Subcutaneous preadipocyte (primary cell): ENCODE data around the gene MDH1B. TPM values are rescaled to one million over a fixed set of nuclear protein-coding genes. Genes with fewer than 3 reads are reported as not detected.

Experiments used
- small RNA-seq: library from RNA; depleted of rRNA; stranded (forward); fragments of <200 nt; gene quantifications from one replicate; pipeline ENCODE3, GENCODE V24; 2012
- total RNA-seq: library from RNA; depleted of rRNA; stranded (reverse); fragments of >200 nt; gene quantifications from 2 replicates; pipeline ENCODE4 v1.2.3, GENCODE V29; 2012

MDH1B gene
- total RNA-seq: 0.37 and 0.78 TPM in 2 replicates

GRCh38 chr2:206765242-206766056 lies at the start of gene MDH1B, which contains the start of gene FASTKD2:
TSS of gene MDH1B (minus strand) at chr2:206765328. CDS start at chr2:206765271, 57 bp downstream.
TSS of gene FASTKD2 (plus strand) at chr2:206765606. CDS start at chr2:206766694, 1,088 bp downstream.

GRCh38 chr2:206718296-206718695 lies 46.8 kb downstream of the MDH1B start, which contains the start of gene DYTN:
TSS of gene DYTN (minus strand) at chr2:206718396. CDS start at chr2:206718279, 117 bp downstream.

Small RNA genes within 50 kb of the gene (small RNA-seq; reads per million reads assigned to genes)
- not detected for gene MIR3130-2
- gene RF00019: not detected

Other genes with a start within 250 kb of the MDH1B start
- gene FAM237A, start 122.8 kb downstream of the MDH1B start, total RNA-seq: not detected in 2 replicates
- gene DYTN, start 46.9 kb downstream of the MDH1B start, total RNA-seq: not detected in 2 replicates
- 42.6 and 51.2 TPM in 2 replicates for gene FASTKD2, start 278 bp upstream of the MDH1B start, total RNA-seq
- gene CPO, start 174.2 kb upstream of the MDH1B start, total RNA-seq: under 0.01 and 0.20 TPM in 2 replicates